Neural cell (in vitro differentiated cells): ENCODE measurements around the gene IGSF3.

ENCODE experiments used
- EP300 ChIP-seq: fragments of 450-650 bp; conservative IDR thresholded peaks from 2 replicates; pipeline ENCODE4 v1.6.1; 2014; ENCODE audit warnings: antibody characterized with exemption, mild to moderate bottlenecking, moderate library complexity; ENCODE audit not compliant: poor library complexity, severe bottlenecking
- EZH2 ChIP-seq: fragments of 200-600, 300-800 bp; shearing (Covaris generic), sonication (generic); IDR thresholded peaks from 2 replicates; pipeline ENCODE4 v1.6.1; 2014; ENCODE audit warnings: antibody characterized with exemption, low read length, borderline replicate concordance, mild to moderate bottlenecking; ENCODE audit not compliant: insufficient read depth, poor library complexity, severe bottlenecking
- MXI1 ChIP-seq: fragments of 450-650 bp; conservative IDR thresholded peaks from 2 replicates; pipeline ENCODE4 v1.6.1; 2014; ENCODE audit warnings: antibody characterized with exemption, mild to moderate bottlenecking; ENCODE audit not compliant: poor library complexity, severe bottlenecking
- POLR2AphosphoS5 ChIP-seq: IDR thresholded peaks from 2 replicates; pipeline ENCODE4 v1.6.1; 2012
- RAD21 ChIP-seq: fragments of 450-650 bp; conservative IDR thresholded peaks from 2 replicates; pipeline ENCODE4 v1.6.1; 2014; ENCODE audit warnings: antibody characterized with exemption, mild to moderate bottlenecking, moderate library complexity
- REST ChIP-seq: IDR thresholded peaks from 2 replicates; pipeline ENCODE4 v1.6.1; 2012; ENCODE audit warnings: borderline replicate concordance
- SMC3 ChIP-seq: fragments of 450-650 bp; conservative IDR thresholded peaks from 2 replicates; pipeline ENCODE4 v1.6.1; 2014; ENCODE audit warnings: antibody characterized with exemption, mild to moderate bottlenecking, moderate library complexity; ENCODE audit not compliant: poor library complexity
- TAF1 ChIP-seq: IDR thresholded peaks from 2 replicates; pipeline ENCODE4 v1.6.1; 2012; ENCODE audit warnings: low read depth
- TF ChIP-seq, protein P1 (sequence below): fragments of 450-650 bp; IDR thresholded peaks from 2 replicates; pipeline ENCODE4 v1.5.1; 2014; ENCODE audit warnings: antibody characterized with exemption, mild to moderate bottlenecking, moderate library complexity; ENCODE audit not compliant: poor library complexity, severe bottlenecking

DNA sequence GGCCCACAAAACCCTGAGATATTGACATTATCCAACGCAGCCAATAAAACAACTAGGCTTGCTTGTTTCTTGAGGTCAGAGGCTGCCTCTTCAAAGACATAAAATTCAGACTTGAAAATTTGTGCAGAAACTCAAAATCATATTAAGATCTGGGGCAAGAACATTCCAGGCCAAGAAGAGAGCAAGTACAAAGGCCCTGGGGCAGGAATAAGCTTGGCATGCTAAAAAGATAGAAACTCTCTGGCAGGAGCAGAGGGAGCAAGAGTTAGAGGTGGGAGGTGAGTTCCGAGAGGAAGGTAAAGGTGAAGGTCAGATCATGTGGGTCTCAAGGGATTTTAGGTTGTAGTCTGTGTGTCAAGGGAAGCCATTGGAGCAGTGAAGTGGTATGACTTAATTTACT is 8.8 kb upstream of the IGSF3 start:
- TF ChIP-seq EZH2 (no peak), EP300 (no peak), POLR2AphosphoS5 (no peak), MXI1 (no peak), REST (no peak), TAF1 (no peak), RAD21 (no peak), SMC3 (no peak)
- TF ChIP-seq, protein P1, sequence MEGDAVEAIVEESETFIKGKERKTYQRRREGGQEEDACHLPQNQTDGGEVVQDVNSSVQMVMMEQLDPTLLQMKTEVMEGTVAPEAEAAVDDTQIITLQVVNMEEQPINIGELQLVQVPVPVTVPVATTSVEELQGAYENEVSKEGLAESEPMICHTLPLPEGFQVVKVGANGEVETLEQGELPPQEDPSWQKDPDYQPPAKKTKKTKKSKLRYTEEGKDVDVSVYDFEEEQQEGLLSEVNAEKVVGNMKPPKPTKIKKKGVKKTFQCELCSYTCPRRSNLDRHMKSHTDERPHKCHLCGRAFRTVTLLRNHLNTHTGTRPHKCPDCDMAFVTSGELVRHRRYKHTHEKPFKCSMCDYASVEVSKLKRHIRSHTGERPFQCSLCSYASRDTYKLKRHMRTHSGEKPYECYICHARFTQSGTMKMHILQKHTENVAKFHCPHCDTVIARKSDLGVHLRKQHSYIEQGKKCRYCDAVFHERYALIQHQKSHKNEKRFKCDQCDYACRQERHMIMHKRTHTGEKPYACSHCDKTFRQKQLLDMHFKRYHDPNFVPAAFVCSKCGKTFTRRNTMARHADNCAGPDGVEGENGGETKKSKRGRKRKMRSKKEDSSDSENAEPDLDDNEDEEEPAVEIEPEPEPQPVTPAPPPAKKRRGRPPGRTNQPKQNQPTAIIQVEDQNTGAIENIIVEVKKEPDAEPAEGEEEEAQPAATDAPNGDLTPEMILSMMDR: no peak
